Liver (tissue), 9 donors: Measurements from ENCODE around the gene ELAVL2. TPM values are rescaled to one million over a fixed set of nuclear protein-coding genes. Genes with fewer than 3 reads are reported as not detected.

Experiments used
- DNase-seq: peaks from one replicate; pipeline ENCODE4 v3.0.0-alpha.2; 2017; ENCODE audit warnings: low spot score
- H3K27ac ChIP-seq, 2 donors: one replicate each; pipeline ENCODE4 v1.7.0; 2013; ENCODE audit warnings: inconsistent platforms in 2 of 2, low read length in 2 of 2, control low read depth in 1 of 2, low read depth in 1 of 2, mild to moderate bottlenecking in 1 of 2
- H3K27me3 ChIP-seq, 4 donors: one replicate each; pipeline versions ENCODE4 v1.6.1 to v1.7.0; 2013; ENCODE audit warnings: low read length in 3 of 4, inconsistent platforms in 1 of 4, mild to moderate bottlenecking in 1 of 4, moderate library complexity in 1 of 4; ENCODE audit not compliant: control insufficient read depth in 4 of 4, insufficient read depth in 4 of 4
- H3K36me3 ChIP-seq, 4 donors: one replicate each; pipeline versions ENCODE4 v1.6.1 to v1.7.0; 2013; ENCODE audit warnings: low read length in 3 of 4, mild to moderate bottlenecking in 3 of 4, low read depth in 1 of 4, moderate library complexity in 1 of 4; ENCODE audit not compliant: control insufficient read depth in 4 of 4, insufficient read depth in 3 of 4
- H3K4me1 ChIP-seq, 4 donors: one replicate each; pipeline versions ENCODE4 v1.6.1 to v1.7.0; 2013; ENCODE audit warnings: low read length in 3 of 4, mild to moderate bottlenecking in 3 of 4, moderate library complexity in 1 of 4; ENCODE audit not compliant: control insufficient read depth in 4 of 4, insufficient read depth in 4 of 4
- H3K4me3 ChIP-seq, 3 donors: one replicate each; pipeline versions ENCODE4 v1.6.1 to v1.7.0; 2013; ENCODE audit warnings: low read length in 3 of 3, control low read depth in 1 of 3, low read depth in 1 of 3, mild to moderate bottlenecking in 1 of 3
- H3K9ac ChIP-seq, 2 donors: one replicate each; pipeline ENCODE4 v1.7.0; 2013; ENCODE audit warnings: low read length in 2 of 2, mild to moderate bottlenecking in 2 of 2, moderate library complexity in 2 of 2, control low read depth in 1 of 2, low read depth in 1 of 2
- H3K9me3 ChIP-seq, 4 donors: one replicate each; pipeline versions ENCODE4 v1.6.1 to v1.7.0; 2013; ENCODE audit warnings: low read length in 3 of 4; ENCODE audit not compliant: control insufficient read depth in 4 of 4
- FOXA1 ChIP-seq: IDR thresholded peaks from 2 replicates; pipeline ENCODE4 v1.6.1; 2016; ENCODE audit warnings: antibody characterized with exemption
- FOXA2 ChIP-seq: IDR thresholded peaks from 2 replicates; pipeline ENCODE4 v1.6.1; 2016; ENCODE audit warnings: antibody characterized with exemption
- HNF4A ChIP-seq, 2 donors: conservative IDR thresholded peaks; 2 replicates each; pipeline ENCODE4 v1.6.1; 2016; ENCODE audit warnings: antibody characterized with exemption in 2 of 2, mild to moderate bottlenecking in 2 of 2
- HNF4G ChIP-seq: IDR thresholded peaks from 2 replicates; pipeline ENCODE4 v1.6.1; 2016; ENCODE audit warnings: antibody characterized with exemption
- JUND ChIP-seq, 2 donors: IDR thresholded peaks; 2 replicates each; pipeline ENCODE4 v1.6.1; 2016; ENCODE audit warnings: antibody characterized with exemption in 2 of 2
- NR2F2 ChIP-seq: IDR thresholded peaks from 2 replicates; pipeline ENCODE4 v1.6.1; 2016; ENCODE audit warnings: antibody characterized with exemption
- RAD21 ChIP-seq, 2 donors: IDR thresholded peaks; 2 replicates each; pipeline ENCODE4 v1.6.1; 2016; ENCODE audit warnings: antibody characterized with exemption in 2 of 2, mild to moderate bottlenecking in 2 of 2
- RXRA ChIP-seq, 2 donors: IDR thresholded peaks; 2 replicates each; pipeline ENCODE4 v1.6.1; 2017 to 2018; ENCODE audit warnings: antibody characterized with exemption in 2 of 2, mild to moderate bottlenecking in 1 of 2
- SP1 ChIP-seq: IDR thresholded peaks from 2 replicates; pipeline ENCODE4 v1.6.1; 2018; ENCODE audit warnings: antibody characterized with exemption, mild to moderate bottlenecking
- TAF1 ChIP-seq: conservative IDR thresholded peaks from 2 replicates; pipeline ENCODE4 v1.6.1; 2016; ENCODE audit warnings: antibody characterized with exemption, mild to moderate bottlenecking
- WGBS: extraction: QIAGEN DNeasy Blood & Tissue Kit; methylation state at CpG from one replicate; pipeline ENCODE4 v1.1.7; 2013; 5-methylcytosine and 5-hydroxymethylcytosine counted together
- polyA plus RNA-seq, 2 donors: library from polyadenylated mRNA; stranded (reverse) in 1 of 2; unstranded in 1 of 2; fragments of 200-250 nt in 1 of 2; fragments of >200 nt in 1 of 2; fragmentation: Nextera tagmentation in 1 of 2; extraction: Ambion mirVana in 1 of 2; gene quantifications; one replicate each; pipeline versions ENCODE4 v1.2.1 to v1.2.3, GENCODE V29; 2013 to 2015
- total RNA-seq, 2 donors: library from RNA; depleted of rRNA; stranded (reverse); fragments of >200 nt; gene quantifications; one replicate each; pipeline ENCODE4 v1.2.3, GENCODE V29; 2014
- TF ChIP-seq, protein P1 (sequence below): IDR thresholded peaks from 2 replicates; pipeline ENCODE4 v1.6.1; 2016; ENCODE audit warnings: antibody characterized with exemption
- TF ChIP-seq, protein P2 (sequence below): IDR thresholded peaks from 2 replicates; pipeline ENCODE4 v1.6.1; 2016; ENCODE audit warnings: antibody characterized with exemption
- TF ChIP-seq, protein P3 (sequence below): IDR thresholded peaks from 2 replicates; pipeline ENCODE4 v1.6.1; 2016; ENCODE audit warnings: antibody characterized with exemption
- TF ChIP-seq, protein P4 (sequence below): fragments of 150-350 bp; IDR thresholded peaks from 2 replicates; pipeline ENCODE4 v1.5.1; 2017; ENCODE audit warnings: improper control_type of control experiment, low read depth, low read length; ENCODE audit not compliant: missing input control
- TF ChIP-seq, protein P5 (sequence below): IDR thresholded peaks from 2 replicates; pipeline ENCODE4 v1.6.1; 2016; ENCODE audit warnings: antibody characterized with exemption, mild to moderate bottlenecking
- donor health status: healthy.
- donor health status: healthy.
- donor health status: healthy.
- donor health status: healthy.
- donor health status: healthy.

The ELAVL2 gene
- total and polyA plus RNA-seq, 4 donors: 0.19 TPM; not detected in 3

DNA sequence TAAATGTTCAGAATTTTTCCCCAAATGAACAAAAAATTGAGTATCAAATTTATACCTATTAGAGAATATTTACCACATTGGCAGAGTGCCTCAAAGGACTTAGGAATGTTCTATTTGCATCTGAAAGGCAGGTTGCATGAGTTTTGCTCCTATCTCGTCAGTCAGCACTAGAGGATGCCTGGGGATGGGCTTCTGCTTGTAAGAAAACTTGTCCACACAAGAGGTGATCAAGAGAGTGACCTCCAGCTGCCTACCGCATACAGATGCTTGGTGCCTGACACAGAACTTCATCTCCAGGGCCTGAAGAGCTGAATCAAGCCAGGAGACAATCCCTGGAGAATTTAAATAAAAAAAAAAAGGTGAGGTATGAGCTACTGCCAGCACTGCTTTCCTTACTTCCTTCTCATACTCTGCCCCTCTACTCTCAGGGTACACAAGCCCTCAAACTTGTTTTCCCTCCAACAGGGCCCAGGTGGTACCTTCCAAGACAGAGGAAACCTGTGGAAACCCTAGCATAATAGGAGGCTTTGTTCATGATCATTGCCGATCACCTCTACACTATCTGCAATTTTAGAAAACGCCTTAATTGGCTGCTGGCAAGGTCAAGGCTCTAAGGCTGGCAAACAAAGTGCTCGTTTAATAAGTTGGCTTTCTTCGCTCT lies 166.6 kb downstream of the ELAVL2 start (continued):
- TF ChIP-seq, protein P1, sequence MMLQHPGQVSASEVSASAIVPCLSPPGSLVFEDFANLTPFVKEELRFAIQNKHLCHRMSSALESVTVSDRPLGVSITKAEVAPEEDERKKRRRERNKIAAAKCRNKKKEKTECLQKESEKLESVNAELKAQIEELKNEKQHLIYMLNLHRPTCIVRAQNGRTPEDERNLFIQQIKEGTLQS: no peak
- TF ChIP-seq NR2F2 (no peak), JUND (IDR thresholded peaks at IDR 0.05) (no peak), HNF4A (conservative IDR thresholded peaks at IDR 0.05) (no peak), RAD21 (IDR thresholded peaks at IDR 0.05) (no peak)
- TF ChIP-seq, protein P2, sequence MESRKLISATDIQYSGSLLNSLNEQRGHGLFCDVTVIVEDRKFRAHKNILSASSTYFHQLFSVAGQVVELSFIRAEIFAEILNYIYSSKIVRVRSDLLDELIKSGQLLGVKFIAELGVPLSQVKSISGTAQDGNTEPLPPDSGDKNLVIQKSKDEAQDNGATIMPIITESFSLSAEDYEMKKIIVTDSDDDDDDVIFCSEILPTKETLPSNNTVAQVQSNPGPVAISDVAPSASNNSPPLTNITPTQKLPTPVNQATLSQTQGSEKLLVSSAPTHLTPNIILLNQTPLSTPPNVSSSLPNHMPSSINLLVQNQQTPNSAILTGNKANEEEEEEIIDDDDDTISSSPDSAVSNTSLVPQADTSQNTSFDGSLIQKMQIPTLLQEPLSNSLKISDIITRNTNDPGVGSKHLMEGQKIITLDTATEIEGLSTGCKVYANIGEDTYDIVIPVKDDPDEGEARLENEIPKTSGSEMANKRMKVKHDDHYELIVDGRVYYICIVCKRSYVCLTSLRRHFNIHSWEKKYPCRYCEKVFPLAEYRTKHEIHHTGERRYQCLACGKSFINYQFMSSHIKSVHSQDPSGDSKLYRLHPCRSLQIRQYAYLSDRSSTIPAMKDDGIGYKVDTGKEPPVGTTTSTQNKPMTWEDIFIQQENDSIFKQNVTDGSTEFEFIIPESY: no peak

DNA sequence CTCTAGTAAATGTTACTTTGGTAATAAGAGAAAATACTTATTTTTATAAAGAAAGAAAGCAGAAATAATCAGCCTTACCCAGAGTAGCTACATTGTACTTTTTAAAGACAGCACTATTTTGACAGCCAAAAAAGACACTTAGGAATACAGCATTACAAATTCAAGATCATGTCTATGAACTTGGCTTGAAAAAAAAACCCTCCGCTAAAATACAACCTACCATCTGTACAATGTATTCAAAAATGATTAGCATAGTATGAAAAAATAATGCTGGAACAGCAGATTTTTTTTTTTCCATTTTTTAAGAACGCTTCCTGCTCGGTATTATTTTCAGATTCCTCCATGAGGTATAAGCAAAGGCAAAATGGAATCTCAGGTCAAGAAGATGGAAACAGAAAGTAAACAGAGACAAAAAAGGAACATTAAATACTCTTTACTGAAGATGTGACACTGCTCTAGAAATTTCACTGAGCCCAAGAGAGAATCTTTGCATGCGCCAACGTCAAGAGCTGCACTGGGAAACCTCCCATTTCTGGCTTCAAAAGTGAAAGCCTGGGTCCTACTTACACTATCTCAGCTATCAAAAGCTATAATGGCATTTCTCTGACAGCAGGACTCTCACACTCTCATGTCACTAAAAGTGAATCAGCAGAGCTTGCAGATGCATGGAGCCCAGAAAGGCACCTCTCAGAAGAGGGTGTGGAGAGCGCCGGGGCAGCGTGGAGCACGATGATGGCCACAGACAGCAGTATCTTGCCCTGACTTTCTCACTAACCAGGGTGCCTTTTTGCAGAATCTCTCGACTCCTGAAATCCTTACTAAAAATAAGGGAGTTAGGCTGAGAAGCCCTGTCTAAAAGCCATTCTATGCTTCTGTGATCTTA lies 167.4 kb downstream of the ELAVL2 start:
- H3K4me1 ChIP-seq: no peaks in the 10 kb centered on the region
- H3K27me3 ChIP-seq: no peaks in the 10 kb centered on the region
- no peak overlapping the region for H3K4me3 ChIP-seq
- DNase-seq: no peak
- 78% methylated on average over 10 of the region's 10 CpGs for WGBS
- H3K36me3 ChIP-seq: no peaks in the 10 kb centered on the region
- no peak overlapping the region for H3K9ac ChIP-seq
- no peak overlapping the region for H3K27ac ChIP-seq
- no peaks in the 10 kb centered on the region for H3K9me3 ChIP-seq
- TF ChIP-seq, protein P3, sequence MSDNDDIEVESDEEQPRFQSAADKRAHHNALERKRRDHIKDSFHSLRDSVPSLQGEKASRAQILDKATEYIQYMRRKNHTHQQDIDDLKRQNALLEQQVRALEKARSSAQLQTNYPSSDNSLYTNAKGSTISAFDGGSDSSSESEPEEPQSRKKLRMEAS: no peak
- TF ChIP-seq, protein P2: no peak

DNA sequence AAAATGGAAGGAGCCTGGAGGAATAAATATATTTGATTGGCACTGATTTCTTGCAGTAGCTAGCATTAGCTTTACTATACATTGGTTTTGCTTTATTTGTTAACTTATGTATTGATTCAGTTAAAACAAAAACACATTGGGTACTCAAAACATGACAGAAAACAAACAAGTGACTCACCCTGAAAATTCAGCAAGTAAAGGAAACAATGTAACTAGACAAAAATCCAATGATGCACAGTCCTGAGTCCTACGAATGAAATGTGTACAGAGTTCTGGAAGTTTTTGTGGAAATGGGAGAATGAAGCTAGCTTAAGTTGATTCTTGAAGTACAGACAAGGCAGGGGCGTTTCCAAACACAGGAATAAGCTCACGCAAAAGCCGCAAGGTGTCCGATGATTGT lies 175.0 kb downstream of the ELAVL2 start:
- 86% methylated on average over 5 of the region's 5 CpGs for WGBS
- Histone ChIP-seq H3K4me3 (no peak overlapping the region), H3K4me1 (no peaks in the 10 kb centered on the region), H3K27me3 (peaks cover 0 to 3% (median 0%) of the 10 kb centered on the region in 4 donors), H3K36me3 (no peaks in the 10 kb centered on the region), H3K27ac (no peak overlapping the region), H3K9ac (no peak overlapping the region), H3K9me3 (no peaks in the 10 kb centered on the region)
- DNase-seq: no peak
- TF ChIP-seq, protein P4, sequence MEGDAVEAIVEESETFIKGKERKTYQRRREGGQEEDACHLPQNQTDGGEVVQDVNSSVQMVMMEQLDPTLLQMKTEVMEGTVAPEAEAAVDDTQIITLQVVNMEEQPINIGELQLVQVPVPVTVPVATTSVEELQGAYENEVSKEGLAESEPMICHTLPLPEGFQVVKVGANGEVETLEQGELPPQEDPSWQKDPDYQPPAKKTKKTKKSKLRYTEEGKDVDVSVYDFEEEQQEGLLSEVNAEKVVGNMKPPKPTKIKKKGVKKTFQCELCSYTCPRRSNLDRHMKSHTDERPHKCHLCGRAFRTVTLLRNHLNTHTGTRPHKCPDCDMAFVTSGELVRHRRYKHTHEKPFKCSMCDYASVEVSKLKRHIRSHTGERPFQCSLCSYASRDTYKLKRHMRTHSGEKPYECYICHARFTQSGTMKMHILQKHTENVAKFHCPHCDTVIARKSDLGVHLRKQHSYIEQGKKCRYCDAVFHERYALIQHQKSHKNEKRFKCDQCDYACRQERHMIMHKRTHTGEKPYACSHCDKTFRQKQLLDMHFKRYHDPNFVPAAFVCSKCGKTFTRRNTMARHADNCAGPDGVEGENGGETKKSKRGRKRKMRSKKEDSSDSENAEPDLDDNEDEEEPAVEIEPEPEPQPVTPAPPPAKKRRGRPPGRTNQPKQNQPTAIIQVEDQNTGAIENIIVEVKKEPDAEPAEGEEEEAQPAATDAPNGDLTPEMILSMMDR: no peak
- TF ChIP-seq RXRA (IDR thresholded peaks at IDR 0.05) (no peak), TAF1 (no peak), FOXA2 (no peak), SP1 (no peak), FOXA1 (no peak), HNF4A (conservative IDR thresholded peaks at IDR 0.05) (no peak), HNF4G (no peak)
- TF ChIP-seq, protein P5, sequence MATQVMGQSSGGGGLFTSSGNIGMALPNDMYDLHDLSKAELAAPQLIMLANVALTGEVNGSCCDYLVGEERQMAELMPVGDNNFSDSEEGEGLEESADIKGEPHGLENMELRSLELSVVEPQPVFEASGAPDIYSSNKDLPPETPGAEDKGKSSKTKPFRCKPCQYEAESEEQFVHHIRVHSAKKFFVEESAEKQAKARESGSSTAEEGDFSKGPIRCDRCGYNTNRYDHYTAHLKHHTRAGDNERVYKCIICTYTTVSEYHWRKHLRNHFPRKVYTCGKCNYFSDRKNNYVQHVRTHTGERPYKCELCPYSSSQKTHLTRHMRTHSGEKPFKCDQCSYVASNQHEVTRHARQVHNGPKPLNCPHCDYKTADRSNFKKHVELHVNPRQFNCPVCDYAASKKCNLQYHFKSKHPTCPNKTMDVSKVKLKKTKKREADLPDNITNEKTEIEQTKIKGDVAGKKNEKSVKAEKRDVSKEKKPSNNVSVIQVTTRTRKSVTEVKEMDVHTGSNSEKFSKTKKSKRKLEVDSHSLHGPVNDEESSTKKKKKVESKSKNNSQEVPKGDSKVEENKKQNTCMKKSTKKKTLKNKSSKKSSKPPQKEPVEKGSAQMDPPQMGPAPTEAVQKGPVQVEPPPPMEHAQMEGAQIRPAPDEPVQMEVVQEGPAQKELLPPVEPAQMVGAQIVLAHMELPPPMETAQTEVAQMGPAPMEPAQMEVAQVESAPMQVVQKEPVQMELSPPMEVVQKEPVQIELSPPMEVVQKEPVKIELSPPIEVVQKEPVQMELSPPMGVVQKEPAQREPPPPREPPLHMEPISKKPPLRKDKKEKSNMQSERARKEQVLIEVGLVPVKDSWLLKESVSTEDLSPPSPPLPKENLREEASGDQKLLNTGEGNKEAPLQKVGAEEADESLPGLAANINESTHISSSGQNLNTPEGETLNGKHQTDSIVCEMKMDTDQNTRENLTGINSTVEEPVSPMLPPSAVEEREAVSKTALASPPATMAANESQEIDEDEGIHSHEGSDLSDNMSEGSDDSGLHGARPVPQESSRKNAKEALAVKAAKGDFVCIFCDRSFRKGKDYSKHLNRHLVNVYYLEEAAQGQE: no peak
- TF ChIP-seq, protein P2: no peak
- TF ChIP-seq, protein P1: no peak
